Activated effector memory CD4-positive, alpha-beta T cell treated with Interleukin-2 at 50 U/mL for 16 hours (primary cell): ENCODE measurements around the gene FUBP3.

Source experiments
- DNase-seq: peaks from one replicate; pipeline ENCODE4 v3.0.0-alpha.2; 2020

Gene FUBP3

GRCh38 chr9:130578865-130579737, at the start of gene FUBP3:
Gene FUBP3 (plus strand): TSS chr9:130579577. CDS start chr9:130579681, 104 bp downstream.
- DNase-seq, result peak; percentile 80

- DNase-seq, result no peak
Measured at GRCh38 chr9:130530938-130531337, 48.4 kb upstream of the FUBP3 start.

GRCh38 chr9:130531670-130532069, 47.7 kb upstream of the FUBP3 start:
- no peak for DNase-seq

GRCh38 chr9:130532426-130533080, 46.8 kb upstream of the FUBP3 start:
- DNase-seq, result no peak

GRCh38 chr9:130535818-130536521, 43.4 kb upstream of the FUBP3 start:
- no peak for DNase-seq

- DNase-seq, result no peak
Measured at GRCh38 chr9:130536701-130537107, 42.7 kb upstream of the FUBP3 start.

- no peak for DNase-seq
Measured at GRCh38 chr9:130537346-130538050, 41.9 kb upstream of the FUBP3 start.

GRCh38 chr9:130539420-130540223, 39.8 kb upstream of the FUBP3 start:
- DNase-seq, result no peak

GRCh38 chr9:130541533-130541932, 37.8 kb upstream of the FUBP3 start:
- no peak for DNase-seq

- no peak for DNase-seq
Measured at GRCh38 chr9:130542038-130542437, 37.3 kb upstream of the FUBP3 start.

GRCh38 chr9:130542457-130543228, 36.7 kb upstream of the FUBP3 start:
- no peak for DNase-seq

GRCh38 chr9:130543368-130543767, 36.0 kb upstream of the FUBP3 start:
- no peak for DNase-seq

- DNase-seq, result no peak
Measured at GRCh38 chr9:130543859-130544258, 35.5 kb upstream of the FUBP3 start.

GRCh38 chr9:130544364-130544763, 35.0 kb upstream of the FUBP3 start:
- no peak for DNase-seq

GRCh38 chr9:130548103-130548502, 31.3 kb upstream of the FUBP3 start:
- DNase-seq, result no peak

GRCh38 chr9:130549093-130549735, 30.2 kb upstream of the FUBP3 start:
- no peak for DNase-seq

GRCh38 chr9:130554606-130555005, 24.8 kb upstream of the FUBP3 start:
- DNase-seq, result no peak

GRCh38 chr9:130555061-130555460, 24.3 kb upstream of the FUBP3 start:
- DNase-seq, result no peak

GRCh38 chr9:130555968-130556367, 23.4 kb upstream of the FUBP3 start:
- DNase-seq, result no peak

- DNase-seq, result no peak
Measured at GRCh38 chr9:130556396-130557076, 22.8 kb upstream of the FUBP3 start.
